HEK293T (cell line): ENCODE data around the gene ZNF597.

Experiments used
- CTCF ChIA-PET: fragments of 350-600 bp; formaldehyde crosslinking; extraction: SDS; loops from one replicate; lab custom pipeline; 2021; ENCODE audit warnings: antibody characterized with exemption, inconsistent platforms; lab: Yijun Ruan, JAX
- POLR2A ChIA-PET: fragments of 350-600 bp; formaldehyde crosslinking; extraction: SDS; loops from one replicate; lab custom pipeline; 2020; ENCODE audit warnings: antibody characterized with exemption, inconsistent platforms; lab: Yijun Ruan, JAX
- DNase-seq: peaks from one replicate; pipeline ENCODE4 v3.0.0; 2012; ENCODE audit warnings: mixed read lengths; ENCODE audit errors: extremely low spot score
- ARNT ChIP-seq: fragments of 450-650 bp; IDR thresholded peaks from 2 replicates; pipeline ENCODE4 v1.6.1; 2017; ENCODE audit warnings: mild to moderate bottlenecking
- BHLHE40 ChIP-seq: fragments of 450-650 bp; IDR thresholded peaks from 2 replicates; pipeline ENCODE4 v1.6.1; 2016; ENCODE audit warnings: mild to moderate bottlenecking, moderate library complexity, borderline replicate concordance
- CTBP1 ChIP-seq: fragments of 450-650 bp; IDR thresholded peaks from 2 replicates; pipeline ENCODE4 v1.6.1; 2016; ENCODE audit warnings: borderline replicate concordance
- ELF4 ChIP-seq: fragments of 450-650 bp; IDR thresholded peaks from 2 replicates; pipeline ENCODE4 v1.6.1; 2017; ENCODE audit warnings: antibody characterized with exemption
- FOXA1 ChIP-seq: fragments of 450-650 bp; IDR thresholded peaks from 2 replicates; pipeline ENCODE4 v1.6.1; 2016; ENCODE audit warnings: mild to moderate bottlenecking
- FOXK2 ChIP-seq: fragments of 450-650 bp; IDR thresholded peaks from 2 replicates; pipeline ENCODE4 v1.6.1; 2016; ENCODE audit warnings: mild to moderate bottlenecking
- FOXM1 ChIP-seq: fragments of 450-650 bp; IDR thresholded peaks from 2 replicates; pipeline ENCODE4 v1.6.1; 2017; ENCODE audit warnings: mild to moderate bottlenecking, borderline replicate concordance
- HDGF ChIP-seq: fragments of 450-650 bp; IDR thresholded peaks from 2 replicates; pipeline ENCODE4 v1.6.1; 2017; ENCODE audit warnings: antibody characterized with exemption, borderline replicate concordance
- L3MBTL2 ChIP-seq: fragments of 450-650 bp; conservative IDR thresholded peaks from 2 replicates; pipeline ENCODE4 v1.6.1; 2016; ENCODE audit warnings: mild to moderate bottlenecking
- LEF1 ChIP-seq: fragments of 450-650 bp; IDR thresholded peaks from 2 replicates; pipeline ENCODE4 v1.6.1; 2017; ENCODE audit warnings: mild to moderate bottlenecking, borderline replicate concordance
- NFRKB ChIP-seq: fragments of 450-650 bp; IDR thresholded peaks from 2 replicates; pipeline ENCODE4 v1.6.1; 2016; ENCODE audit warnings: mild to moderate bottlenecking, moderate library complexity
- PKNOX1 ChIP-seq: fragments of 450-650 bp; IDR thresholded peaks from 2 replicates; pipeline ENCODE4 v1.6.1; 2016
- SP1 ChIP-seq: fragments of 450-650 bp; IDR thresholded peaks from 2 replicates; pipeline ENCODE4 v1.6.1; 2017
- SUZ12 ChIP-seq: fragments of 450-650 bp; IDR thresholded peaks from 2 replicates; pipeline ENCODE4 v1.6.1; 2016; ENCODE audit warnings: mild to moderate bottlenecking
- TARDBP ChIP-seq: fragments of 450-650 bp; IDR thresholded peaks from 2 replicates; pipeline ENCODE4 v1.6.1; 2016
- ZNF384 ChIP-seq: fragments of 450-650 bp; IDR thresholded peaks from 2 replicates; pipeline ENCODE4 v1.6.1; 2016

ZNF597 gene

DNA sequence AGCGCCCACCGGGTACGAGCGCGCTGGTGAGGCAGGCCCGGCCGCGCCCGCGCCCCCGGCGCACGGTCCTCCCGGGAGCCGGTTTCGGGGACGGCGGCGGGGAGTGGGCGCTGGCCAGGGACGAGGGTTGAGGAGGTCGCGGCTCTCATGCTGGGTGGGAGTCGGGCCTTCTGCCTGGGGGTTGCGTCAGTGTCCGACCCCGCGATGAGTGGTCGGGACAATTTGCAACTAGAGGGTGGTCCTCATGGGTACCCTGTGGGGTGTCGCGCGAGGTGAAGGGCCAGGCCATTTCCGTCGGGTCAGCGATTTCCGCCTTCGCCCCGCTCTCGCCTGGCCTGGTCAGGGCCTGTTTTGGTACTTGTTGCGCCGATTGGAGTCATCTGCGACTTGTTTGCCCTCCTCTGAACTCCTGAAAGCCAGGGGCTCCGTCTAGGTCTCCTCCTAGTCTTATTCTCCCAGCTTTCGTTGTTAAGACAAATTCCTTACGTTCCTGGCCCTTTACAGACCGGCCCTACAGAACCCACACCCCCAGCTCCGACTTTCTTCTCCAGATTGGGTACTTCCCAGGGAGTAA, 15.1 kb upstream of the ZNF597 start:
- TF ChIP-seq FOXA1 = no peak
- TF ChIP-seq HDGF = no peak
- no peak for TF ChIP-seq LEF1
- TF ChIP-seq BHLHE40 = no peak
- ChIA-PET POLR2A (no interaction called here), CTCF (no interaction called here)
- DNase-seq = no peak

GRCh38 chr16:3457434-3458252, 14.3 kb upstream of the ZNF597 start:
- POLR2A ChIA-PET = interaction anchor here (0.5 to 1.1 kb wide), 5 partner anchors 14 to 189 kb away, joined by 3 to 6 read pairs (median 3); partner anchors contain the start of genes NAA60, ZNF174, ZNF597 and ZSCAN32
- CTCF ChIA-PET = interaction anchor here (0.6 kb wide), 1 partner anchor 33 kb away, joined by 3 read pairs; no protein-coding TSS in a partner anchor
- peak; percentile 99 for DNase-seq
- TF ChIP-seq CTBP1 = no peak
- TF ChIP-seq TARDBP = no peak
- no peak for TF ChIP-seq SUZ12
- TF ChIP-seq SP1 = no peak
- no peak for TF ChIP-seq PKNOX1
- TF ChIP-seq ZNF384 = no peak
- TF ChIP-seq FOXM1 = no peak; the same call in 1 of the 2 replicates
- no peak for TF ChIP-seq FOXK2
- peak; percentile 69 for TF ChIP-seq ELF4
- TF ChIP-seq L3MBTL2 = peak; percentile 97

DNA sequence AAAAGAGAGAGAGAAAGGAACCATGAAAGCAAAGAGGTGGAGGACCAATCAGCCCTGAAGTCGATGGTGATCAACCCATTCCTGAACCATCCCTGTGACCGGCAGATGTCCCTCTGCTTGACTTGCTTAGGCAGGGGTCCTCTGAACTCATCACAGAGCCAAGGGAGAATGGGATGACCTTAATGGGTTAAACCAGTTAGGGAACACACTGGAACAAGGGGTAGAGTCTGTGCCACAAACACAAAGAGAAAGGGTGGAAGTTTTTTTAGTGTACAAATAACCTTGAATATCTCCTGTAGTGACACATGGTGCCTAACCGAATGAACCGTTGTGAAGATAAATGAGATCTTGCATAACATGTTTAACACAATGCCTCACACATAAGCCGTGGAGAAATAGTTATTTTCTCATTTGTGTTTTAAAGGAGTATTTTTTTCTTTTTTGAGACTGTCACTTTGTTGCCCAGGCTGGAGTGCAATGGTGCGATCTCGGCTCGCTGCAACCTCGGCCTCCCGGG, 11.4 kb upstream of the ZNF597 start:
- no peak for TF ChIP-seq FOXM1
- TF ChIP-seq NFRKB = no peak
- no peak for TF ChIP-seq FOXA1
- no peak for DNase-seq
- POLR2A ChIA-PET = no interaction called here
- CTCF ChIA-PET = no interaction called here

DNA sequence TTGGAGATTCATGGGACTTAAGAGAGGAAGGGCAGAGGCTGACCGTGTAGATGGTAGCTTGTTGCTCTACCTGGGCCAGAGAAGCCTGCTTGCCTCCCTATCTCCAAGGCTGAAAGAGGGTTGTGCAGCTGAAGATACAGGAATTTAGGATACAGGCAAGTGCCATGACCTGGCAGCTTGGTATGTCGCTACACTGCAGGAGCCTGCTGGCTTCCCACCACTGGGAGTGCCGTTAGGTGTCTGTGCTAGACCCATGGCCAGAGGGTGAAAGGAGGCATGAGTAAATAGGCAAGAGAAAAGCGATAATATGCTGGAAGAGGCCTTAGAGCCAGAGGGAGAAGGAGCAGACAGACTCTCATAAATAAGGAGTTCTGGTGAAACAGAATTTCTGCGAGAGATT, 10.8 kb upstream of the ZNF597 start:
- no peak for TF ChIP-seq HDGF
- TF ChIP-seq ARNT = no peak
- no peak for TF ChIP-seq ELF4
- no peak for TF ChIP-seq PKNOX1
- TF ChIP-seq NFRKB = no peak
- no peak for TF ChIP-seq FOXK2
- no peak for TF ChIP-seq L3MBTL2
- no peak for TF ChIP-seq ZNF384
- no peak for TF ChIP-seq SUZ12
- no peak for TF ChIP-seq FOXM1
- no peak for TF ChIP-seq FOXA1
- no peak for TF ChIP-seq LEF1
- TF ChIP-seq CTBP1 = no peak
- no peak for TF ChIP-seq TARDBP
- no peak for TF ChIP-seq SP1
- no peak for TF ChIP-seq BHLHE40
- no peak for DNase-seq
- ChIA-PET CTCF (no interaction called here), POLR2A (interaction anchor here (1.3 kb wide), 1 partner anchor 11 kb away, joined by 3 read pairs; the partner anchor contains the start of genes NAA60 and ZNF597)

DNA sequence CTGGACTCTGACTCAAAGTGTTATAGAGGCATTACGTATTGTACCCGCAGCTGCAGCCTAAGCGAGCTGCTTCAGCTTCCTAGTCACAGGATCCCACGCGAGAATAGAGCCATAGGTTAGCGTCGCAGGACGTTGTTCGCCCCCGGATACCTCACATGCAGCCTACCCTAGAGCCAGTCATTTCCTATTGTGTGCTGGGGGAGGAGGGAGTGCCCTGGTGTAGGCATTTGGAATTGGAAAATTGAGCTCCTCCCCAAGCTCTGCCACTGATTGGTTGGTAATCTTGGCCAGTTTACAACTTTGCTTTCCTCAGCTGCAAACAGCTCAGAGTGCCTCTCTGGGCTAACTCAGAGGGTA, 706 bp upstream of the ZNF597 start:
- no peak for DNase-seq
- no peak for TF ChIP-seq LEF1
- POLR2A ChIA-PET = interaction anchor here (0.8 to 1.6 kb wide), 7 partner anchors 10 to 253 kb away, joined by 3 to 8 read pairs (median 4); partner anchors contain the start of genes ZNF174, ZNF263 and ZSCAN32
- CTCF ChIA-PET = no interaction called here

GRCh38 chr16:3439637-3440036, 3.7 kb downstream of the ZNF597 start:
- POLR2A ChIA-PET = no interaction called here
- TF ChIP-seq BHLHE40 = no peak
- TF ChIP-seq ARNT = no peak
- TF ChIP-seq TARDBP = no peak
- TF ChIP-seq FOXK2 = no peak
- no peak for TF ChIP-seq LEF1
- no peak for TF ChIP-seq SP1
- no peak for TF ChIP-seq FOXA1
- no peak for TF ChIP-seq ZNF384
- CTCF ChIA-PET = no interaction called here
- DNase-seq = no peak

DNA sequence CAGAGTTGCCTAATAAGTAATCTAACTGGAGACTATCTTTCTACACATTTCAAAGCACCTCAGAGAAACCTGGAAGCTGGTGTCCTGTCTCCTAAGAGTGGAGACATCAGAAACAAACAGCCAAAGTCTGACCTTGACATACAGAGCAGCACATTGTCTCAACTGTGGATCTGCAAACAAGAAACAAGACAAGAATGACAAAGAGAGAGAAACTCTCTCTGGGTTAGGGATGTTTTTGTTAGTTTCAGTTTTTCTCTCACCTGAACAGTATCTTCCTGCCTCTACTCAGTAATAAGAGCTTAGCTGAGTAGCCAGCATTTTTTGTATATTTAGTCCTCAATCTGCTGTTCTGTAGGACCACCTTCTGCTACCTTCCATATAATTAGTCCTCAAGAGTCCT, 8.9 kb downstream of the ZNF597 start:
- TF ChIP-seq CTBP1 = no peak
- no peak for TF ChIP-seq PKNOX1
- no peak for TF ChIP-seq ELF4
- TF ChIP-seq FOXK2 = no peak
- no peak for TF ChIP-seq ZNF384
- TF ChIP-seq BHLHE40 = no peak
- no peak for TF ChIP-seq SP1
- DNase-seq = no peak
- ChIA-PET POLR2A (no interaction called here), CTCF (no interaction called here)
